ENCODE measurements around the gene ZNF771.

GRCh38 chr16:30398661-30399434 is 8.6 kb upstream of the ZNF771 start:
- TF ChIP-seq, protein P1, sequence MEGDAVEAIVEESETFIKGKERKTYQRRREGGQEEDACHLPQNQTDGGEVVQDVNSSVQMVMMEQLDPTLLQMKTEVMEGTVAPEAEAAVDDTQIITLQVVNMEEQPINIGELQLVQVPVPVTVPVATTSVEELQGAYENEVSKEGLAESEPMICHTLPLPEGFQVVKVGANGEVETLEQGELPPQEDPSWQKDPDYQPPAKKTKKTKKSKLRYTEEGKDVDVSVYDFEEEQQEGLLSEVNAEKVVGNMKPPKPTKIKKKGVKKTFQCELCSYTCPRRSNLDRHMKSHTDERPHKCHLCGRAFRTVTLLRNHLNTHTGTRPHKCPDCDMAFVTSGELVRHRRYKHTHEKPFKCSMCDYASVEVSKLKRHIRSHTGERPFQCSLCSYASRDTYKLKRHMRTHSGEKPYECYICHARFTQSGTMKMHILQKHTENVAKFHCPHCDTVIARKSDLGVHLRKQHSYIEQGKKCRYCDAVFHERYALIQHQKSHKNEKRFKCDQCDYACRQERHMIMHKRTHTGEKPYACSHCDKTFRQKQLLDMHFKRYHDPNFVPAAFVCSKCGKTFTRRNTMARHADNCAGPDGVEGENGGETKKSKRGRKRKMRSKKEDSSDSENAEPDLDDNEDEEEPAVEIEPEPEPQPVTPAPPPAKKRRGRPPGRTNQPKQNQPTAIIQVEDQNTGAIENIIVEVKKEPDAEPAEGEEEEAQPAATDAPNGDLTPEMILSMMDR (IDR thresholded peaks at IDR 0.05), result no peak
- TF ChIP-seq POLR2A (IDR thresholded peaks at IDR 0.05), result no peak
